Activated CD4-positive, alpha-beta T cell treated with anti-CD3 and anti-CD28 coated beads, Interleukin-2, Interleukin-4, amounts not matched to agents 100 ng/mL and 50 ng/mL, durations not matched to agents 16 hours and 8 hours (primary cell): ENCODE results near the gene PTPRR.
"Not testable (repeated sequence)": the region's sequence is repeated elsewhere in the genome, so short reads cannot be mapped to it uniquely, and the experiment has no call there.

Experiments used
- DNase-seq: peaks from one replicate; pipeline ENCODE4 v3.0.0-alpha.2; 2020; ENCODE audit warnings: low spot score

PTPRR gene

DNA sequence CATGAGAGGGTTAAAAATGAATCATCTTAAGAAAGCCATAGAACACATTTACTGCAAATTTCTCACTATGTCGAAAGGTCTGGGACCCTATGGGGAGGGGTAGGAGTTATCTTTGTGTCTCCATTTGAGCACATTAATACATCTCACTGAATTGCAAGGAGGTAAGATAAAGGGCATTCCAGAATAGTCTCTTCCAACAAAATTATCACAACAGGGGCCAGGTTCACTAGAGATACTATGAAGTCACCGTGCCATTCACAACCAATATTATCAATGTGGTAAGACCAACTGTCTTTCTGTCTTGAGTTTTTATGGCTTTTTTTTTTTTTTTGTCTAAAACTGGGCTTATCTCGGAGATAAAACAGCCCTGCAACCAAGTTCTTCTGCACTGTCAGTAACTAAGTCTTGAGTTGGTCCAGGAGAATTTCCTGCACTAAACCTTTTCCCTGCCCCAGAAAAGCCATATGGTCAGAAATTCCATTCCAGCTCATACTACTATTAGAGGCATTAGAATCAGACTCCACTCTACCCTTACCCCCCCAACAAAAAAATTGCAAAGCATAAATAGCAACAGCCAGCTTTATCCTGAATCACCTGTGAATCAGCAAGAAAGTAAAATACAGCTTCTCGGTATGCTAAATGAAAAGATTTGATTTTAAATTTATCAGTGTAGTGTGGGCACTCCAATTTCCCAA, 79.7 kb downstream of the PTPRR start:
- DNase-seq = no peak

DNA sequence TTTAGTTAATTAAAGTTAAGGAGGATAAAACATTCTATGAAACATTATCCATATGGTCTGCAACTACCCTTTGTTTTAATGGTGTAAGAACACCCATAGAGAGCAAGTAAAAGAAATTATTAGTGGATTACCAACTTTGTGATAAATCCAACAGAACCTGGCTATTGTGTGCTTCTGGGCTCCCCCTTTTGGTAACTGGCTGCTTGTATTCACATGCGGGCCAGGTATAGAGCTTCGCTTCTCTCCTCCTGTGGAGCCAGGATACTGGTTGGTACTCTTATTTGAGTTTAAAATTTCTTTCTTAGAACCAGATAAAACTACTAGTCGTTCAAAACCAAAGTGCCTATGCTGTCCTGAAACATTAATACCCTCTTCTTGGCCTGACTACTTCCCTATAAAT, 81.0 kb downstream of the PTPRR start:
- no peak for DNase-seq

DNA sequence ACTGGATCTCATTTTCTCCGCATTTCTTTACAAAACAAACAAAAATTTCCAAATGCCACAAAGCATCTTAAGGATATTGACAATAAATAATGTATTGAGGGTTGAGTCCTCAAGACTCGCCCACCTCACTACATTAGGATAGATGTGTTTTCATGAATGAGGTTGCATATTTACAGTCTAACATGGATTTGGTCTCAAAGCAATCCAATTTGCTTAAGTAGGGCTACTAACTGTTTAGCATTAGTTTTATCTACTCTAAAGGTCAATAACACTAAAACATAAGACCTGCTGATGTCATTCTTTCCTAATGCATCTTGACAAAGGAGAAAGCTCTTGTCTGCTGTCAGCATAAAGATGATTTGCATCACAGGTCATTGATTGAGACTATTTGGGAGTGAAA, 82.4 kb downstream of the PTPRR start:
- DNase-seq = no peak

DNA sequence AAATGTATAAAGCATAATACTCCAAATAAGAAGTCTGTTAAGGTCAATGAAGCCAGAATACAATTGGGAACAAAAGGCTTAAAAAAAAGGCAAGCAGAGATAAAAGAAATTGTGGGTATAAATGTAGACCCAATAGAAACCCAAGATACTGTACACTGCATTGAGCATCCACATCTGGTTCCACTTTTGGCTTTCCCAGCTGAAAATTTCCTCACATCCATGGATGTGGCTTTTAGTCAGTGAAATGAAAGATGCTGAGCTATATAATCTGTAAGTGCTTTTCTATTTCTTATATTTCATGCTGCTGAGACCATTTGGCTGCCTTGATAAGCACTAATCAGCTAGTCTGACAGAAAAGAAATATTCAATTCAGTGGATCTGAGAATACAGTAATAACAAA, 83.5 kb downstream of the PTPRR start:
- DNase-seq = no peak

DNA sequence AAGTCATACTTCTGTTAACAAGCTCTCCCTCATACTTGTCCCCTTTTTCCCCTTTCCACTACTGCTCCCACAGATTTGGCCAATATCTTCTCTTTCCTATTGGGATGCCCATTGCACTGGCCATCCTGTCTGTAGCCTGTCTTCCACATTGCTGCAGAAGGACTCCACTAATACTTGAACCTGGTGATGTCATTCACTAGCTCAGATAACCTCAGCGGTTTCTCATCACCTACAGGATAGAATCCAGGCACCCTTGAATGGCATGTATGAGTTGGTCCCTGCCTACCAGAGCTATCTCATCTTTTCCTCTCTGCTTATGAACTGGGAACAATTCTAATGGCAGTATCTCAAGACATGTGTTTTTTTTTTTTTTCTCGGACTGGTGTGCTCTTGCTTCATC, 84.6 kb downstream of the PTPRR start:
- no peak for DNase-seq

DNA sequence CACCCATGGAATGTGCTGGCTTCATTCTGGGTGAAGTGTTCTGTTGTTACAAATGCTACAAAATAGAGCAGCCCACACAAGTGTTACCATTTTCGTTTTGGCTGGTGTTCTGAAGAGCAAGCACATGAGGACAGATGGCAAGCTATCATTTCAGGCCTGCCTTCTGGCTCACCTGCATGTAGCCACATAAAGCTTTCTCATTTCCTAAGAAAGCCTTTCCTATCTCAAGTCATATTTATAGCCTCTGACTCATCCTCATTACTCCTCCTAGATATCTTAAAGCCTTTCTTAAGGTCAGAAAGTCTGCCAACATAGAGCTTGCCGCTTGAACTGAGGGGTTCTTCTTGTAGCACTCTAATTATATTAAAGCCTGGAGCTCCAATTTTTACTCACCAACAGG, 89.0 kb downstream of the PTPRR start:
- no peak for DNase-seq

DNA sequence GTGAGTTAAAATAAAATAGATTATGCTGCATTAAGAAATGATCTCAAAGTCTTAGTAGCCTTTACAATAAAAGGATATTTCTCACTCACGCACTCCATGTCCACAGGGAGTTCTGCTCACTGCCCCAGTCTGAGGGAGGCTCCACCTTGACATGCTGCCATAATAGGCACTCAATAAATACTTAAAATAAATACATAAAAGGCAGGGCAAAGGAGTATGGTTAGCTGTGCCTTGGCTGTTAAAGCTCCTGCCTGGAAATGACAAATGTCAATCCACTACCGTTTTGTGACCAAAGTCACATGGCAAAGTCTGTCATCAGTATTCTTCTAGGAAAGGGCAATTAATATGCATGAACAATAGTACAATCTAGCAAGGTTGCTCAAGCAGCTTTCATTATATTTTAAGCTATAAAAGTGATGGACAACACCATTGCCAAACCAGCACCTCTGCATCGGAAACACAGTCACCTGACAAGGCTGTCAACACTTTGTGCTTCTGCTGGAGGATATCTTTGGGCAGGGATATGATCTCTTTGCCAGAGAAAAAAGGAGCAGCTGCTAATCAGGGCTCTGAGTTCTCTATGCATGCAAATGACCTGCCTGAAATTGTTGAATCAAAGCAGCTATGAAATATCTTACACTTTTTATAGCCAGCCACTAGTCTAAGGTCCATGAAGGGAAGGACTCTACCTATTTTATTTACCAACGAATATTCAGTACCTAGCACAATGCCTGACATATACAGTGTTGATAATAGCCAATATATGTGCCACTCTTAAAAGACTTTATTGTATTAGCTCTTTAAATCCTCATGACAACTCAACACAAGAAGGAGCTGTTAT, 90.1 kb downstream of the PTPRR start:
- no peak for DNase-seq

DNA sequence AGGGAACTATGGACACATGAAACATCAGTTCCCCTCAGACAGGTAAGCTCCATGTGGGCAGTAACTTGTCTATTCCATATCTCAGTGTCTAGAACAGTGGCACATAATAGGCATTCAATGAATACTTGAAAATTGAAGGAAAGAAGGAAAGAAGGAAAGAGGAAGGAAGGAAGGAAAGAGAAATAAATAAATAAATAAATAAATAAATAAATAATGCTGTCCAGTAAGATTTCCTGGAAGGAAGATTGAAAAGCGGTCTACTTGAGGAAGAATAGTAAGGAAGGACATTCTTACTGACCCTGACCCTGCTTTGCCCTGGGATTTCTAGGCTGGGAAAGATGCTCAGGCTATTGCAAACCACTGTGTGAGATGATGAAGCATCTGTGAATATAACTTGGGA, 91.5 kb downstream of the PTPRR start:
- no peak for DNase-seq

DNA sequence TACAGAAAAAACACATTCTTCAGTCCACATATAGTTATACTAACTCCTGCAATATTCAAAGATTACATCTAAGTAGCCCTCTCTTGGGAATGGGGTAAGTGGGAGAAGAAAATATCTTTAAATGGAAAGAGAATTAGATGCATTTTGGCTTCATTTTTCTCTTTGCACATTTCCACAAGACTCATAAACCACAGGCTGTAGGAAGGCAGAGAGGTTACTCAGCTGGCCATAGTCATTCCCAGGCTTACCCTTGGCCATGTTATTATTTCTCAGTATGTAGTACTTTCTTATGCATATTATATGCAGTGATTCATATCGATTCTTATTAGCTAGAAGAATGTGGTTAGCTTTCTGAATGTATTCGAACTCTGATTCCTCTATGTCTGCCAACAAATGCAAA, 92.2 kb downstream of the PTPRR start:
- DNase-seq = no peak

DNA sequence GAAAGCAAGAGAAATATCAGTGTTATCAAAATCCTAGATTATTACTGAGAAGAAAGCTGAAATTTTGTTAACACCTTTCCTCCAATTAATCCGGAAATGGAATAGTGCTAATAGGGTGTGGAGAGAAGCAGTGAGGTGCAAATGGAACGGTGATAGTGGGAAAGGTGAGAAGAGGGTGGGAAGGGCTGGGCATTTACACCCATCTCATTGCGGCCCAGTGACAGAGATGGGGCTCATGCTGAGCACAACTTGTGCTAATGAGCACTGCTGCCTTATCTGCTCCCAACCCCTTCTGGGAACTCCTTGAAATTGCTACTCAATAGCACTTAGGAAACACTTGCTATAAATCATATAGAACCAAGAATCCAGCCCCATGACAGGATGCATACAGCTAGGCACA, 94.4 kb downstream of the PTPRR start:
- DNase-seq = no peak

DNA sequence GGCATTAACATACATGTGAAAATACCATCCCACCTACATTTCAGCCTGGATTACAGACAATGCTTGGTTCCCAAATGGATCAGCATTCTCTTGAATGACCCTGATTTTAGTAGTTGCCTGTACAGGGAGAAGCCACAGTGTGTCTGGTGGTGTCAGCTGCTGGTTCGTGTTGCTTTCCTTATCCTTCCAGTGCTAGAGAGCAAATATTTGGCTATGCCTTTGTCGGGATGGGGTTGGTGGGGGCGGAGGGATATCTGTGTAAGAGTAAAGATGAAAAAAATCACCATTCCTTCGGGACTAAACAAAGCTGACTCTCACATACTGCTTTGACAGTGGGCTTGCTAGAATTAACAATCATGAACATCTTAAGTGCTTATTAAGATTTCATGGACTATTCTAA, 96.0 kb downstream of the PTPRR start:
- no peak for DNase-seq

DNA sequence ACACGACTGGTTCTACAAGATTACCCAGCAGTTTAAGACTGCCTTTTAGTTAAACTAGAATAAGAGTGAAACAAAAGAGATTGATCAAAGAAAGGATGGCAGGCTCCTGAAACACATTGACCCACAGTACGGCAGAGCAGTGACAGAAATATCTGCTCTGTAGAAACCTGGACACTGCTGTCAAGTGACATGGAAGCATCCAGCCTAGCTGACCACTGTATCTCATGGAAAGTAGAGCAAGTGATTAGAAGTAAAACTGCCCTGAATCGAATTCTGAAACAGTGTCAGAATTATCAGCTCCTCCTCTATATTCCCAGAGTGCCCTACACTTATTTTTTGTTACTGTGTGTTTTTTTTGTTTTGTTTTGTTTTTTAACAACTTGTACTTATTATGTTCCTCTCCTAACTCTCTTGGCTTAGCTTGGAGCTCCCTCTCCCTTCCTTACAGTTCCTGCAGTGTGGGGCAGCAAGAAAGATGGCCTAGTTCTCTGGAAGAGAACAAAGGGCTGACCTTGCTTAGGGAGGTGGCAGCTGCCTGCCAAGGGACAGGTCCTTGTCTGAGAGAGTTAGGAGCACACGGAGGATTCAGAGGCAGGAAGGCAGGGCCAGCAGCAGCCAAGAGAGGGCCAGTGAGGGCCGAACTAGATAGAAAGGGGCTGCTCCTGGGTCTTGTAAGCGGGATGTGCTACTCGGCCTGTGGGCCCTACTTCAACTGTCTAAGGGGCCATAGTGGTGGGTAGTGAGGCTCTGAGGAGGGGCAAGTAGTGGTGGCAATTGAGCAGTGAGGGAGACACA, 97.2 kb downstream of the PTPRR start:
- no peak for DNase-seq

DNA sequence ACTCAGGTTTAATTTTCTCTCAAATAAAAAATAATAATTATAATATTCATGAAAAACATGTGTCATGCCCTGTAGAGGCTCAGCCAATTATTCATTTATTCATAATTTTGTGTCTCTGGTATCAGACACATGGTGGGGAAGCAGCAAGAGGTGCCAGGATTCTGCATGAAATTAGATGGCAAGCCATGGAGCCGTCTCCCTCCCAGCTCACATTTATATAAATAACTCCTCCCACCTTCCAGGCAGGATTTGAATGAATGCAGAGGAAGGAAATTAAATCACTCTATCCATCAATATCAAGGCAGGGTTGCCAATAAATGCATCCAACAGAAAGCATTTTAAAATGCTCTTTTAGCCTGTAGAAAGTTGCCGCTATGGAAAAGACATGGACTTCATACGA, 98.1 kb downstream of the PTPRR start:
- DNase-seq = no peak

DNA sequence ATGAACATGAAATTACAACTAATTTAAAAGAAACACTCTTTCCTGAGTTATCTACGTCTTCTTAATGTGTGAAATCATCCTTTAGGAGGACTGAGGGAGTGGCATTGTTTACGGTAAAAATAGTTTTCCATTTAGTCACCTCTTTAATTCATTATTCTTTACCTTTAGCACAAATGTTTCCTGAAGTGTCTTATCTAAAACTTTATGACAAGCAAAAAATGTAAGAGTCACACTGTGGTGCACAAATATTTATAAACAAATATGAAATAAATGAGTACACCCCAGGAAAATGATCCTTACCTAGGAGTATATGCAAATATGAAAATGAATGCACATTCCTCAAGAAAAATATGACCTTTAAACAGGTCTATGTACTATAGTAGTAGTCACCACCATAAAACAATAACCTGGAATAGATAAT, 104.6 kb downstream of the PTPRR start:
- DNase-seq = no peak

DNA sequence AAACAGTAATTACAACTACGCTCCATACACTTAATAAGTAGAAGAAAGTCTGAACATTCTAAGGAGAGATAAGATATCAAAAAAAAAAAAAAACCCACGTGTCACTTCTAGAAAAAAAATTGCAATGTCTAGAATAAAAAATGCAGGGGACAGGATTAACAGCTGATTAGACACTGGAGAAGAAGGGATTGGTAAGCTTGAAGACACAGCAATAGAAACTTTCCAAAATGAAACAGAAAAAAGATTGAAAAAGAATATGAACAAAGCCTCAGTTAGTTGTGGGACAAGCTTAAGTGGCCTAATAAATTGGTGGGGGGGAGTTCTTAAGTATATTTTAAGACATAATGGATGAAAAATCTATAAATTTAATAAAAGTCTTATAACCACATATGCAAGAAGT, 105.5 kb downstream of the PTPRR start:
- no peak for DNase-seq

DNA sequence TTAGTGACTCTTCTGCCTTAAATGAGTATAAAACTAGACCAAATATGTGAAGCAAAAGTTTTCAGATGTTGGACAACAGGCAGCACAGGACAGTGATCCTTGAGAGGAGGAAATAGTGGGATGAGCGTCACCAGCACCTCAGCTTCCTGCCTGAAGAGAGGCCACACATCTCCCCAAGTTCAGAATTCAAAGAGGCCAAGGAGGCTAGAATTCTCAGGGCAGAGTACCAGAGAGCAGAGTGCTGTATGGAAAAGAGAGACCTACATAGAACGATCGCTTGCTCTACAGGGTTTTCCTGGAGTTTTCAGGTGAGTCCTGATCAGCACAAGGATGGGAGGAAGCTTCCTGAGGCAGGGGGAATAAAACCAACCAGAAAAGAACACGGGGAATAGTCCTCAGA, 107.0 kb downstream of the PTPRR start:
- no peak for DNase-seq

DNA sequence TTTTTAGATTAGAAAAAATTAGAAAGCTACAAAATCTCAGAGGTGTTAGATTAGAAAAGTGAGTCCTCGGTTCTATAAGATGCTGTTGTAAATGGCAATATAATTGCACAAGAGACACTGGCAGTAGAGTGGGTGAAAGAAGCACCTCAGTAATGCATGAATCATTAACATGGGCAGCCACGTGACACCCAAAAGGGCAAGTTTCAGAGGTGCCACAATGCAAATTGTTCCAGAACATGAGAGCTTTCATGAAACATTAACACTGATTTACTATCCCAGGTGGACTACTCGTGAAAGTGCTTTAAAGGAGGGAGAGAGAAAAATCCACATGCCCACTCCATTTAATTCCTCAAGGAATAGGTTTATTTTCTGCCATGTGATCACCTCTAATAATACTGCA, 108.4 kb downstream of the PTPRR start:
- no peak for DNase-seq

DNA sequence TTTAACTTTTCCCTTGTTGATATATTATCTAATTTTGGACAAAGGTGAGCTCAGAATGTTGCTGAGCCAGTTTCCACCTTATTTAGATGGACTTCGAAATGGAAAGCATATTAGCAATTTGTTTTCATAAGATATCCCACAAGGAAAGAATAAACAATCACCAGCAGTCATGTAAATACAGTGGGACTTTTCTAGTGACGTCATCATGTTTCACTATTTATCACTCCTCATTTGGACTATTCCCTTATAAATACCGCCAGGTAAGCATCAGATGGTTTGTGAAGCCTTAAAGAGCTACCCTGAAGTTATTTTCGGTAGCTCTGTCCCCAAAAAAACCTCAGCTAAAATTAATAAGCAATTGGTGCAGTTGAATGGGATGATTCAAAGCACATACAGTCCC, 110.7 kb downstream of the PTPRR start:
- DNase-seq = no peak

DNA sequence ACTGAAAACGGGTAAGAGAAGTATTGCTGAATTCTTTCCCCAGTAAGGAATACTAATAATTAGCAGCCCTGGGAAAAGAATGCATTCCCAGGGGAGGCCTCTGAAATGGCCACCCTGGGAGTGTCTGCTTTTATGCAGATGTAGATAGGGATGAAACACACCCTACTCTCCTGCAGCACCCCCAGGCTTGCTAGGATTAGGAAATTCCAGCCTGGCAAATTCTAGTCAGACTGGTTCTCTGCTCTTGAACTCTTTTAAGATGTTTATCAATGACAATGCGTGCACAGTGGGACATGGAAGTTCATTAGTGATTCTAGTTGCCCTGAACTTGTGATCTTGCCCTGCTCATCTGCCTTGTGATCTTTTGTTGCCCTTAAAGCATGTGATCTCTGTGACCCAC, 112.5 kb downstream of the PTPRR start:
- DNase-seq = not testable (repeated sequence)

DNA sequence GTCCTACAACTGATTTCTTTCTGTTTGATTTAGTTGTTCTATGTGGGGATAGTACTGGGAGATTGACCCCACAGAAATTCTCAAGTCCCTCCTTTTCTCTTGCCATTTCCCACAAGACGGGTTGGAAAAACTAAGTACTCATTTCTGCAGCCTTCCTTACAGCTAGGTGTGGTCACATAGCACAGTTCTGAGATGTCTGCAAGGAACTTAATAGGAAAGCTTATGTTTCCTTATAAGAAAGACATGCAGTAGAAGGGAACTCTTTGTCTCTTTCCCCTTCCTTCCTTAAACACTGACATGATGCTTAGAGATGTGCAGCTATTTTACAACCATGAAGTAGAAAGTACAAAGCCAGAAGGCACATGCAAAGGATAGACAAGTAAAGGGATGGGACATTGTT, 113.7 kb downstream of the PTPRR start:
- DNase-seq = no peak

DNA sequence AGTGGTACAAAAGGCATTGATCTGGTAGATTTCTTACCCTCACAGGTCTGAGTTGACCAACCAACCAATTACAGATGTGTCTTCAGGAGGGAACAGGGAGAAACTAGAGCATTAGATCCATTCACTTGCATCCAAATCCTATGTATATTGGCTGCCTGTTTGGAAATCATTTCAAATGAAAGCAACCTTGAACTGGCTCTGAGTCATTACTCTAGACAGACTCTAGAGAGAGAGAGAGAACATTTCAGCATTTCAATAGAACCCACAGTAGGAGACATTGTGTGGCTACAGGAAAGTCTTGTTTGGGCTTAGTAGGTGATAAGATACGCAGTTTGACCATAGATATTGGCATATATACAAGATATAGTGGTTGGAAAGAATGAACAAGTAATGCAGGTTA, 114.5 kb downstream of the PTPRR start:
- no peak for DNase-seq

DNA sequence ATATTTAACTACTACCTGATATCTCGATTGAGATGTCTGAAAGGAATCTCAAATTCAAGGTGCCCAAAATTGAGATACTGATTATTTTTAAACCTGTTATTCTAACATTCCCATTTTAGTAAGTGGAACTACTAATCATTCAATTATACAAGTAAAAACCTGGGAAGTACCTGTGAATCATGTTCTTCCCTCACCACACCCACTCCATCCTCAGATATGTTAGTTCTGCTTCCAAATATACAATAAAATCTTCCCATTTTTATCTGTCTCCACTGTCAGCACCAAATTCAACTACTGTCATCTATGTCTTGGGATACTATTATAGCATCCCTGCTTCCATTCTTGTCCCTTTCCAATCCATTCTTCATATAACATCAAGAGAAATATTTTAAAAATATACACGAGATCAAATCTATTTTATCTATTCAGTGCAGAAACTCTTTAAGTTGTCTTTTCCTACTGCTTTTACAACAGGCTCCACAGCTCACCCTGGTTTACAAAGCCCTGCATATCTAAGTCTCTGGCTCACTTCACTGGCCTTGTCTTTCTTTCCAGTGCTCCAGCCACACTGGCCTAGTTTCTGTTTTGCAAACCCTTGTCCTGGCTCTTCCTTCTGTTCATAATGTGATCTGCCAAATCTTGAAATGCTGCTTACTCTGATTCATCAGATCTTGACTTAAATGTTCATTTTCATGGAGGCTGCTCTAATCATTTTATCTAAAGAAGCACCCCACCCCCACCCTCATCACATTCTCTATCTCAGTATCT, 122.3 kb downstream of the PTPRR start:
- no peak for DNase-seq
